ENCODE measurements around the gene CDKL2.

GRCh38 chr4:75644095-75644494 lies 13.8 kb upstream of the CDKL2 start:
- no peak for TF ChIP-seq CTCF (IDR thresholded peaks at IDR 0.05; ENCODE audit: low read length)
- no peak for TF ChIP-seq EZH2 (IDR thresholded peaks at IDR 0.05; ENCODE audit: borderline replicate concordance, low read length)
